Endothelial cell of umbilical vein (primary cell): ENCODE results near the gene ALOX5AP.

Experiments used
- EZH2 ChIP-seq: IDR thresholded peaks from 2 replicates; pipeline ENCODE4 v1.6.1; 2012; ENCODE audit warnings: borderline replicate concordance, low read depth, mild to moderate bottlenecking, moderate library complexity, low read length, inconsistent platforms; ENCODE audit not compliant: severe bottlenecking
- POLR2A ChIP-seq: IDR thresholded peaks from 2 replicates; pipeline ENCODE4 v1.6.1; 2012; ENCODE audit warnings: low read depth, mild to moderate bottlenecking, control low read depth, low read length
- POLR2AphosphoS5 ChIP-seq: IDR thresholded peaks from 2 replicates; pipeline ENCODE4 v1.6.1; 2012; ENCODE audit warnings: low read depth, mild to moderate bottlenecking, control low read depth, low read length, moderate library complexity; ENCODE audit not compliant: insufficient read depth
- TF ChIP-seq, protein P1 (sequence below), 2 donors: IDR thresholded peaks; 1 replicate in 1 of 2; 2 replicates in 1 of 2; pipeline ENCODE4 v1.5.1; 2011; ENCODE audit warnings: low read length in 2 of 2, mild to moderate bottlenecking in 2 of 2, moderate library complexity in 2 of 2, control low read depth in 1 of 2, inconsistent platforms in 1 of 2, low read depth in 1 of 2; ENCODE audit not compliant: insufficient read depth in 1 of 2; ENCODE audit errors: extremely low read depth in 1 of 2

DNA sequence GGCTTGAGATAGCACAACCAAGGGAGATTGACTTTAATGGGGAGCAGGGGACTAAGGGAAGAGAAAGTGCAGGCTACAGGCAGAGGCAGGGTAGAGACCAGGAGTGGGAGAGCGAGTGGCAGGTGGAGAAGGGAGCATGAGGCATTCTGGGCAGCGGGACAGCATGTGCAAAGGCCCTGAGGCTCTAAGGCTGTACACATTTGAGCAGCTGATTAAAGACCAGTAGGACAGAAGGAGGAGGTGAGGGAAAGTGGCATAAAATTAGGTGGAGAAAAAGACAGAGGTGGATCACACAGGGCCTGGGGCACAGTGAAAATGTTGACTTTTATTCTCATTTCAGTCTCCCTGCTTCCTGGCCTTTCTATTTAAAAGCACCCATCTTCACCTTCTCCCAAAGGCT lies 74.4 kb downstream of the ALOX5AP start:
- TF ChIP-seq EZH2 (no peak), POLR2A (no peak), POLR2AphosphoS5 (no peak)
- TF ChIP-seq, protein P1, sequence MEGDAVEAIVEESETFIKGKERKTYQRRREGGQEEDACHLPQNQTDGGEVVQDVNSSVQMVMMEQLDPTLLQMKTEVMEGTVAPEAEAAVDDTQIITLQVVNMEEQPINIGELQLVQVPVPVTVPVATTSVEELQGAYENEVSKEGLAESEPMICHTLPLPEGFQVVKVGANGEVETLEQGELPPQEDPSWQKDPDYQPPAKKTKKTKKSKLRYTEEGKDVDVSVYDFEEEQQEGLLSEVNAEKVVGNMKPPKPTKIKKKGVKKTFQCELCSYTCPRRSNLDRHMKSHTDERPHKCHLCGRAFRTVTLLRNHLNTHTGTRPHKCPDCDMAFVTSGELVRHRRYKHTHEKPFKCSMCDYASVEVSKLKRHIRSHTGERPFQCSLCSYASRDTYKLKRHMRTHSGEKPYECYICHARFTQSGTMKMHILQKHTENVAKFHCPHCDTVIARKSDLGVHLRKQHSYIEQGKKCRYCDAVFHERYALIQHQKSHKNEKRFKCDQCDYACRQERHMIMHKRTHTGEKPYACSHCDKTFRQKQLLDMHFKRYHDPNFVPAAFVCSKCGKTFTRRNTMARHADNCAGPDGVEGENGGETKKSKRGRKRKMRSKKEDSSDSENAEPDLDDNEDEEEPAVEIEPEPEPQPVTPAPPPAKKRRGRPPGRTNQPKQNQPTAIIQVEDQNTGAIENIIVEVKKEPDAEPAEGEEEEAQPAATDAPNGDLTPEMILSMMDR (IDR thresholded peaks at IDR 0.05; ENCODE audit: extremely low read depth in 1 of 2, insufficient read depth in 1 of 2, low read depth in 1 of 2, low read length in 2 of 2): no peak
